Measurements from ENCODE around the gene ARHGAP6. TPM values are rescaled to one million over a fixed set of nuclear protein-coding genes. Genes with fewer than 3 reads are reported as not detected.

Gene ARHGAP6
- total and polyA plus RNA-seq, 8 donors, result 7.0 to 25.4 (median 20.5) TPM

GRCh38 chrX:11577603-11578002, 88.1 kb downstream of the ARHGAP6 start:
- H3K9me3 ChIP-seq, result no peaks in the 10 kb centered on the region
- no peak overlapping the region for H3K27ac ChIP-seq
- H3K36me3 ChIP-seq, result no peaks in the 10 kb centered on the region
- no peaks in the 10 kb centered on the region for H3K4me1 ChIP-seq
- DNase-seq (no peak), ATAC-seq (no peak)
- no peaks in the 10 kb centered on the region for H3K27me3 ChIP-seq
- no peak for TF ChIP-seq CTCF (IDR thresholded peaks at IDR 0.05)
- intact Hi-C loops (cut with DNase I), result no loop called here
- no peak overlapping the region for H3K4me3 ChIP-seq

GRCh38 chrX:11575332-11575731, 90.4 kb downstream of the ARHGAP6 start:
- Histone ChIP-seq H3K27ac (no peak overlapping the region), H3K27me3 (no peaks in the 10 kb centered on the region), H3K4me3 (no peak overlapping the region), H3K36me3 (no peaks in the 10 kb centered on the region), H3K9me3 (no peaks in the 10 kb centered on the region), H3K4me1 (no peaks in the 10 kb centered on the region)
- ATAC-seq (no peak), DNase-seq (no peak)
- intact Hi-C loops (cut with DNase I), result no loop called here
- no peak for TF ChIP-seq CTCF (IDR thresholded peaks at IDR 0.05)

GRCh38 chrX:11567528-11568220, 98.0 kb downstream of the ARHGAP6 start:
- TF ChIP-seq CTCF (IDR thresholded peaks at IDR 0.05), result no peak
- Histone ChIP-seq H3K9me3 (no peaks in the 10 kb centered on the region), H3K27me3 (no peaks in the 10 kb centered on the region), H3K4me1 (no peaks in the 10 kb centered on the region), H3K27ac (no peak overlapping the region), H3K36me3 (no peaks in the 10 kb centered on the region), H3K4me3 (no peak overlapping the region)
- intact Hi-C loops (cut with DNase I), result no loop called here
- ATAC-seq (no peak), DNase-seq (no peak)

GRCh38 chrX:11566789-11567188, 98.9 kb downstream of the ARHGAP6 start:
- no peak for ATAC-seq
- intact Hi-C loops (cut with DNase I), result no loop called here

GRCh38 chrX:11566173-11566572, 99.5 kb downstream of the ARHGAP6 start:
- Histone ChIP-seq H3K27me3 (no peaks in the 10 kb centered on the region), H3K9me3 (no peaks in the 10 kb centered on the region), H3K4me1 (no peaks in the 10 kb centered on the region), H3K36me3 (no peaks in the 10 kb centered on the region), H3K27ac (no peak overlapping the region), H3K4me3 (no peak overlapping the region)
- intact Hi-C loops (cut with DNase I), result no loop called here
- DNase-seq (no peak), ATAC-seq (no peak)
- no peak for TF ChIP-seq CTCF (IDR thresholded peaks at IDR 0.05)

More at GRCh38 chrX:11566789-11567188, 98.9 kb downstream of the ARHGAP6 start:
- Histone ChIP-seq H3K4me1 (no peaks in the 10 kb centered on the region), H3K27me3 (no peaks in the 10 kb centered on the region), H3K36me3 (no peaks in the 10 kb centered on the region), H3K9me3 (no peaks in the 10 kb centered on the region), H3K4me3 (no peak overlapping the region), H3K27ac (no peak overlapping the region)
- DNase-seq, result no peak
- TF ChIP-seq CTCF (IDR thresholded peaks at IDR 0.05), result no peak
